SHP77 treated with DMSO at 0.1 percent for 48 hours (cell line): Measurements from ENCODE around the gene NOTO.
"Not testable (repeated sequence)": the region's sequence is repeated elsewhere in the genome, so short reads cannot be mapped to it uniquely, and the experiment has no call there.

Source experiments
- DNase-seq: peaks from one replicate; lab custom pipeline; 2025; lab: John Stamatoyannopoulos, UW

The NOTO gene

GRCh38 chr2:73202156-73203054, at the start of gene NOTO:
TSS of gene NOTO (plus strand) at chr2:73202574. CDS start at chr2:73202667, 93 bp downstream.
- DNase-seq: no peak

- DNase-seq: no peak
Observed at GRCh38 chr2:73156539-73157124, 45.7 kb upstream of the NOTO start.

- DNase-seq: no peak
Observed at GRCh38 chr2:73162856-73163391, 39.5 kb upstream of the NOTO start.

GRCh38 chr2:73163483-73164367, 38.6 kb upstream of the NOTO start:
- peak; percentile 22 for DNase-seq

- DNase-seq: not testable (repeated sequence)
Observed at GRCh38 chr2:73165978-73166377, 36.4 kb upstream of the NOTO start.

GRCh38 chr2:73166813-73167212, 35.6 kb upstream of the NOTO start:
- DNase-seq: not testable (repeated sequence)

- not testable (repeated sequence) for DNase-seq
Observed at GRCh38 chr2:73168348-73168747, 34.0 kb upstream of the NOTO start.

GRCh38 chr2:73170341-73170740, 32.0 kb upstream of the NOTO start:
- DNase-seq: not testable (repeated sequence)

- DNase-seq: no peak
Observed at GRCh38 chr2:73172963-73173362, 29.4 kb upstream of the NOTO start.

- DNase-seq: no peak
Observed at GRCh38 chr2:73173781-73174180, 28.6 kb upstream of the NOTO start.

GRCh38 chr2:73174244-73174643, 28.1 kb upstream of the NOTO start:
- DNase-seq: no peak

- DNase-seq: no peak
Observed at GRCh38 chr2:73174941-73175662, 27.3 kb upstream of the NOTO start.

- no peak for DNase-seq
Observed at GRCh38 chr2:73175663-73176204, 26.6 kb upstream of the NOTO start.

GRCh38 chr2:73176205-73176880, 26.0 kb upstream of the NOTO start:
- no peak for DNase-seq

- peak; percentile 67 for DNase-seq
Observed at GRCh38 chr2:73176881-73177644, 25.3 kb upstream of the NOTO start.

- DNase-seq: no peak
Observed at GRCh38 chr2:73177645-73178255, 24.6 kb upstream of the NOTO start.

GRCh38 chr2:73185965-73186364, 16.4 kb upstream of the NOTO start:
- DNase-seq: no peak

GRCh38 chr2:73187549-73187948, 14.8 kb upstream of the NOTO start:
- DNase-seq: no peak

GRCh38 chr2:73197579-73197978, 4.8 kb upstream of the NOTO start:
- no peak for DNase-seq
